Vagina (tissue), 2 donors: ENCODE measurements around the gene PLEKHH1. TPM values are rescaled to one million over a fixed set of nuclear protein-coding genes. Genes with fewer than 3 reads are reported as not detected.

Experiments
- DNase-seq, 2 donors: peaks; one replicate each; pipeline ENCODE4 v3.0.0-alpha.2; 2017; ENCODE audit errors: extremely low spot score in 2 of 2
- H3K27ac ChIP-seq: fragments of 200-600 bp; sonication (generic); one replicate; pipeline ENCODE4 v1.5.1; 2019
- H3K27me3 ChIP-seq: fragments of 200-600 bp; sonication (generic); one replicate; pipeline ENCODE4 v1.5.1; 2019
- H3K36me3 ChIP-seq, 2 donors: fragments of 200-600 bp; sonication (generic); one replicate each; pipeline ENCODE4 v1.5.1; 2017 to 2019
- H3K4me1 ChIP-seq: fragments of 200-600 bp; sonication (generic); one replicate; pipeline ENCODE4 v1.5.1; 2019
- H3K4me3 ChIP-seq, 2 donors: fragments of 200-600 bp; sonication (generic); 1 replicate in 1 of 2; 2 replicates in 1 of 2; pipeline ENCODE4 v1.5.1; 2016 to 2019
- H3K9me3 ChIP-seq: fragments of 200-600 bp; sonication (generic); one replicate; pipeline ENCODE4 v1.5.1; 2019
- CTCF ChIP-seq, 3 experiments: fragments of 450-650 bp in 2 of 3; fragments of 200-600 bp in 1 of 3; sonication (generic) in 1 of 3; IDR thresholded peaks; one replicate each; pipeline ENCODE4 v1.5.1; 2017 to 2019; ENCODE audit warnings: antibody characterized with exemption in 3 of 3, mild to moderate bottlenecking in 2 of 3, moderate library complexity in 2 of 3
- POLR2A ChIP-seq, 2 donors: fragments of 450-650 bp; IDR thresholded peaks; one replicate each; pipeline ENCODE4 v1.6.1; 2017; ENCODE audit warnings: antibody characterized with exemption in 2 of 2, mild to moderate bottlenecking in 2 of 2, moderate library complexity in 2 of 2
- POLR2AphosphoS5 ChIP-seq, 2 donors: sonication (generic); formaldehyde crosslinking; IDR thresholded peaks; one replicate each; pipeline ENCODE4 v1.9.0; 2017; ENCODE audit warnings: antibody characterized with exemption in 2 of 2, mild to moderate bottlenecking in 2 of 2, low read depth in 1 of 2; ENCODE audit not compliant: insufficient read depth in 1 of 2
- intact Hi-C: fragments of 100-400 bp; cut with DNase I; formaldehyde crosslinking; loops from one replicate; pipeline ENCODE4 v1.15.1; 2023
- total RNA-seq: library from RNA; depleted of rRNA; stranded (reverse); fragments of >200 nt; gene quantifications from one replicate; pipeline ENCODE4 v1.2.3, GENCODE V29; 2016

Gene PLEKHH1
- total RNA-seq, 1 donor from 2014 or later: 2.5 TPM

DNA sequence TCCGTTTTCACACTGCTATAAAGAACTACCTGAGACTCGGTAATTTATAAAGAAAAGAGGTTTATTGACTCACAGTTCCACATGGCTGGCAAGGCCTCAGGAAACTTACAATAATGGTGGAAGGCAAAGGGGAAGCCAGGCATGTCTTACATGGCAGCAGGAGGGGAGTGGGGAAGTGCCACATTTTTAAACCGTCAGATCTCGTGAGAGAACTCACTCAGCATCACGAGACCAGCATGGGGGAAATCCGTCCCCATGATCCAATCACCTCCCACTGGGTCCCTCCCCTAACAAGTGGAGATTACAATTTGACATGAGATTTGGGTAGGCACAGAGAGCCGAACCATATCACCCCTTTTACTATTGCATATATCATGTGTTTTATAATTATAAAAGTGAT is 69.0 kb downstream of the PLEKHH1 start:
- Histone ChIP-seq H3K36me3 (no peaks in the 10 kb centered on the region), H3K4me1 (peaks cover 14% of the 10 kb centered on the region), H3K27me3 (no peaks in the 10 kb centered on the region), H3K27ac (no peak overlapping the region), H3K9me3 (no peaks in the 10 kb centered on the region), H3K4me3 (no peak overlapping the region)
- no peak for DNase-seq
- intact Hi-C loops: no loop called here
- TF ChIP-seq CTCF (IDR thresholded peaks at IDR 0.05) (no peak), POLR2A (IDR thresholded peaks at IDR 0.05) (no peak), POLR2AphosphoS5 (IDR thresholded peaks at IDR 0.05; ENCODE audit: insufficient read depth in 1 of 2, low read depth in 1 of 2) (no peak)

- DNase-seq: no peak
- Histone ChIP-seq H3K4me1 (peaks cover 14% of the 10 kb centered on the region), H3K4me3 (no peak overlapping the region), H3K27ac (no peak overlapping the region), H3K9me3 (no peaks in the 10 kb centered on the region), H3K27me3 (no peaks in the 10 kb centered on the region), H3K36me3 (no peaks in the 10 kb centered on the region)
- intact Hi-C loops: no loop called here
- TF ChIP-seq POLR2AphosphoS5 (IDR thresholded peaks at IDR 0.05; ENCODE audit: insufficient read depth in 1 of 2, low read depth in 1 of 2) (no peak), CTCF (IDR thresholded peaks at IDR 0.05) (no peak), POLR2A (IDR thresholded peaks at IDR 0.05) (no peak)
Measured at GRCh38 chr14:67602995-67603545, 70.0 kb downstream of the PLEKHH1 start.

GRCh38 chr14:67607646-67608045 is 74.6 kb downstream of the PLEKHH1 start:
- Histone ChIP-seq H3K27me3 (no peaks in the 10 kb centered on the region), H3K4me3 (no peak overlapping the region), H3K27ac (no peak overlapping the region), H3K36me3 (no peaks in the 10 kb centered on the region), H3K4me1 (no peaks in the 10 kb centered on the region), H3K9me3 (no peaks in the 10 kb centered on the region)
- intact Hi-C loops: no loop called here
- TF ChIP-seq CTCF (IDR thresholded peaks at IDR 0.05): no peak
- TF ChIP-seq POLR2A (IDR thresholded peaks at IDR 0.05): no peak
- no peak for TF ChIP-seq POLR2AphosphoS5 (IDR thresholded peaks at IDR 0.05; ENCODE audit: insufficient read depth in 1 of 2, low read depth in 1 of 2)
- no peak for DNase-seq

GRCh38 chr14:67609642-67610310 is 76.7 kb downstream of the PLEKHH1 start:
- Histone ChIP-seq H3K4me1 (no peaks in the 10 kb centered on the region), H3K27ac (no peak overlapping the region), H3K4me3 (no peak overlapping the region), H3K36me3 (no peaks in the 10 kb centered on the region), H3K9me3 (no peaks in the 10 kb centered on the region), H3K27me3 (no peaks in the 10 kb centered on the region)
- no peak for DNase-seq
- intact Hi-C loops: no loop called here
- no peak for TF ChIP-seq CTCF (IDR thresholded peaks at IDR 0.05)
- no peak for TF ChIP-seq POLR2AphosphoS5 (IDR thresholded peaks at IDR 0.05; ENCODE audit: insufficient read depth in 1 of 2, low read depth in 1 of 2)
- TF ChIP-seq POLR2A (IDR thresholded peaks at IDR 0.05): no peak

- H3K4me3 ChIP-seq: no peak overlapping the region
- H3K36me3 ChIP-seq: no peaks in the 10 kb centered on the region
- intact Hi-C loops: no loop called here
- DNase-seq: no peak
- H3K27ac ChIP-seq: no peak overlapping the region
- H3K9me3 ChIP-seq: no peaks in the 10 kb centered on the region
- H3K27me3 ChIP-seq: no peaks in the 10 kb centered on the region
- no peaks in the 10 kb centered on the region for H3K4me1 ChIP-seq
- TF ChIP-seq POLR2A (IDR thresholded peaks at IDR 0.05) (no peak), CTCF (IDR thresholded peaks at IDR 0.05) (no peak), POLR2AphosphoS5 (IDR thresholded peaks at IDR 0.05; ENCODE audit: insufficient read depth in 1 of 2, low read depth in 1 of 2) (no peak)
Measured at GRCh38 chr14:67610491-67610890, 77.4 kb downstream of the PLEKHH1 start.
